HG02970 (cell line): ENCODE data around the gene C2CD4C.
"Not testable (repeated sequence)": the region's sequence is repeated elsewhere in the genome, so short reads cannot be mapped to it uniquely, and the experiment has no call there.

ENCODE experiments used
- ATAC-seq: cut with Tn5 transposase; IDR thresholded peaks from one replicate; pipeline ENCODE4 v1.9.1; 2021; ENCODE audit warnings: mild to moderate bottlenecking, moderate library complexity, moderate number of reproducible peaks; ENCODE audit not compliant: unreplicated experiment, low FRiP score

Gene C2CD4C, protein sequence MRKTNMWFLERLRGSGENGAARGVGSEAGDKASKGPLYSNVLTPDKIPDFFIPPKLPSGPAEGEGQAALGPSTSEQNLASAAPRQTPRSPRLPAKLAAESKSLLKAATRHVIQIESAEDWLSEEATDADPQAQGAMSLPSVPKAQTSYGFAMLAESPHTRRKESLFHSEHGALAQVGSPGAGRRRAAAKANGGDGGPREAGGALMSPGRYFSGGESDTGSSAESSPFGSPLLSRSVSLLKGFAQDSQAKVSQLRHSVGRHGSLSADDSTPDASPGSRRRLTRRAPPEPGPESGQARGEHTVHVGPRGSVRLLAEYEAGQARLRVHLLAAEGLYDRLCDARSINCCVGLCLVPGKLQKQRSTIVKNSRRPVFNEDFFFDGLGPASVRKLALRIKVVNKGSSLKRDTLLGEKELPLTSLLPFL

DNA sequence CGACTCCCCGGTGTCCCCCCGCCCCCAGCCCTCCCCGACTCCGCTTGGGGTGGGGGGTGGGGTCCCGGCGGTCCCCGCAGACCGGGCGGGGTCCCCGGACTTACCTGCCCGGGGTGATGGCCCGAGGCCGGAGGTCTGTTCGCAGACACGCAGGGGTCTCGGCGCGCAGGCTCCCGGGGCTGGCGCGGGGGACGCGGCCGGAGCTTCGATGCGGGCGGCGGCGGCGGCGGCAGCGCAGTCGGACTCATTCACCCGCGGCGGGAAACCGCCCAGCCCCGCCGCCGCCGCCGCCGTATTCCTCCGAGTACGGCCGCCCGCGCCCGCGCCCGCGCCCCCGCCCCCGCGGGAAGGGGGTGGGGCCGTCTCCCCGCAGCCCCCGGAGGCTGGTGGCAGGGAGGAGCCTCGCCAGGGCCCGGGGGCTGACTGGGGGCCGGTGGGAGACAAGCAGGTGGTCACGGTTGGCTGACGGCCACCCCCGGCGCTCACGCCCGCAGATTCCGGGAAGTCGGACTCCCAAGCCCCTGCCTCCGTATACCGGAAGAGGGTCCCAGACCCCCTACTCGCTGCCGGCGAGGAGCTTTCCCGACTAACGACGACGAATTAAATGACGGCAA is at the start of gene C2CD4C:
TSS of gene C2CD4C (minus strand) at position 246 of the 614 bp plus-strand sequence. CDS start 786 bp downstream, outside the sequence.
- no peak for ATAC-seq

DNA sequence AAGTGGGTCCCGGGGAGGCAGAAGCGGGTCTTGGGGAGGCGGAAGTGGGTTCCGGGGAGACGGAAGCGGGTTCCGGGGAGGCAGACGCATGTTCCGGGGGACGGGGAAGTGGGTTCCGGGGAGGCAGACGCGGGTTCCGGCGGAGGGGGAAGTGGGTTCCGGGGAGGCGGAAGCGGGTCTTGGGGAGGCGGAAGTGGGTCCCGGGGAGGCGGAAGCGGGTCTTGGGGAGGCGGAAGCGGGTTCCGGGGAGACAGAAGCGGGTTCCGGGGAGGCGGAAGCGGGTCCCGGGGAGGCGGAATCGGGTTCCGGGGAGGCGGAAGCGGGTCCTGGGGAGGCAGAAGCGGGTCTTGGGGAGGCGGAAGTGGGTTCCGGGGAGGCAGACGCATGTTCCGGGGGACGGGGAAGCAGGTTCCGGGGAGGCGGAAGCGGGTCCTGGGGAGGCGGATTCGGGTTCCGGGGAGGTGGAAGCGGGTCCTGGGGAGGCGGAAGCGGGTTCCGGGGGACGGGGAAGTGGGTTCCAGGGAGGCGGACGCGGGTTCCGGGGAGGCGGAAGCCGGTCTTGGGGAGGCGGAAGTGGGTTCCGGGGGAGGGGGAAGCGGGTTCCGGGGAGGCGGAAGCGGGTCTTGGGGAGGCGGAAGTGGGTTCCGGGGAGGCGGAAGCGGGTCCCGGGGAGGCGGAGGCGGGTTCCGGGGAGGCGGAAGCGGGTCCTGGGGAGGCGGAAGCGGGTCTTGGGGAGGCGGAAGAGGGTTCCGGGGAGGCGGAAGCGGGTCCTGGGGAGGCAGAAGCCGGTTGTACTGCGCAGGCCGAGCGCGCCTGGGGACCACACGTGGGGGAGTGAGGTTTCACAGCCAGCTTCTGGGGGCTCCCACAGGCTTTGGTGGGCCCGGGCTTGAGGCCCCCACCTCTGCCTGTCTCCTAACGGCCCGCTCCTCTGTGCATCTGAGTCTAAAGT is 49.4 kb upstream of the C2CD4C start:
- ATAC-seq, result no peak

DNA sequence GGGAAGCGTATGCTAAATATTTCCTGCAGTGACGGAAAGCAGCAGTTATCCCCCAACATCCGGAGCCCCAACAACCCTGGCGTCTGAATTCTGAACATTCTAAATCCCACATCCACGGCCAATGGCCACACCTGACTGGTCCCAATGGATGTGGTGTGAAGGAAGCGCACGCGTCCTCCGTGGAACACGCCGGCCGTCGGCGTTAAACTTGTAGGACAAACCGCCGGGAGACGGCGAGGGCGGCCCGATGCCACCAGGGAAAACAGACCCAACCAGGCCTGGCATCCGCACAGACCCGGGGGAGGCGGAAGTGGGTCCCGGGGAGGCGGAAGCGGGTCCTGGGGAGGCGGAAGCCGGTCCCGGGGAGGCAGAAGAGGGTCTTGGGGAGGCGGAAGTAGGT is 48.7 kb upstream of the C2CD4C start:
- no peak for ATAC-seq

DNA sequence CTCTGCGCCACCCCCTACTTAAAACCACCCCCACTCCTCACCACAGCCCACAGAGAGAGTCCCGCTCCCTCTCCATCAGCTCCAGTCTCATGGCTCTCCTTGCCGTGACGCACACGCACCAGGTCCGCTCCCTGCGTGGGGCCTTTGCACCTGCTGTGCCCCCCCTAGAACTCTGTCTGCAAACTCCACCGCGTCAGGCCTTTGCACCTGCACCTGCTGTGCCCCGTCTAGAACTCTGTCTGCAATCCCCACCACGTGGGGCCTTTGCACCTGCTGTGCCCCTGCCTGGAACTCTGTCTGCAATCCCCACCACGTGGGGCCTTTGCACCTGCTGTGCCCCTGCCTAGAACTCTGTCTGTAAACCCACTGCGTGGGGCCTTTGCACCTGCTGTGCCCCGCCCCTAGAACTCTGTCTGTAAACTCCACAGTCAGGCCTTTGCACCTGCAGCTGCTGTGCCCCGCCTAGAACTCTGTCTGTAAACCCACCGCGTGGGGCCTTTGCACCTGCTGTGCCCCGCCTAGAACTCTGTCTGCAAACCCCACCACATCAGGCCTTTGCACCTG is 47.7 kb upstream of the C2CD4C start:
- no peak for ATAC-seq

DNA sequence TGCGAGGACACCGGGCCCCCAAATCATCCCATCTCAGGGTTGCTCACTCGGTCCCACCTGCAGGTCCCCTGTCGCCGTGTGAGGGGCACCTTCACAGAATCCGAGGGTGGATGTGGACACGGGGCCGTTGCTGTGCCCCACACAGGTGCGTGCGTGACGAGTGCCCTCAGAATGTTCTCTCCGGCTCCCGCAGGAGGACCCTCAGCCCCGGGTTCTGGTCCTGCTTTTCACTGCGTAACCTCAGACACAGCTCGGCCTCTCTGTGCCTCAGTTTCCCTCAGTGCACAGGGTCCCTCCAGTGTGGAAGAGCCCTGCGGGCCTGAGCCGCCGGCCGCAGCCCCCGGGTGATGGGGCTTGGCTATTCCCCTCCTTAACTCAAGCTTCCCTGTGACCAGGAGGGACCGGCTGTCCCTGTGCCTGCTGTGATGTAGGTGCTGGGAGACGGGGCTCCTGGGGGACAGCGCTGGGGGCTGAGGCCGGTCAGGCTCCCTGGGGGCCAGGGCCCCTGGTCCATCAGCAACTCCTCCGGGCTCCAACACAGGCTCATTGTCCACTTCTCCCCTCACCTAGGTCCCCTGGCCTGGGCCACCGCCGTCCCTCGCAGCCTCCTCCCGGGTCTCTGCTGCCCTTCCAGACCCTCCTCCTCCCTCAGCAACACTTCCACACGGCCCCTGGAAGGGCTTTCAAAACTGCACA is 47.1 kb upstream of the C2CD4C start:
- no peak for ATAC-seq

DNA sequence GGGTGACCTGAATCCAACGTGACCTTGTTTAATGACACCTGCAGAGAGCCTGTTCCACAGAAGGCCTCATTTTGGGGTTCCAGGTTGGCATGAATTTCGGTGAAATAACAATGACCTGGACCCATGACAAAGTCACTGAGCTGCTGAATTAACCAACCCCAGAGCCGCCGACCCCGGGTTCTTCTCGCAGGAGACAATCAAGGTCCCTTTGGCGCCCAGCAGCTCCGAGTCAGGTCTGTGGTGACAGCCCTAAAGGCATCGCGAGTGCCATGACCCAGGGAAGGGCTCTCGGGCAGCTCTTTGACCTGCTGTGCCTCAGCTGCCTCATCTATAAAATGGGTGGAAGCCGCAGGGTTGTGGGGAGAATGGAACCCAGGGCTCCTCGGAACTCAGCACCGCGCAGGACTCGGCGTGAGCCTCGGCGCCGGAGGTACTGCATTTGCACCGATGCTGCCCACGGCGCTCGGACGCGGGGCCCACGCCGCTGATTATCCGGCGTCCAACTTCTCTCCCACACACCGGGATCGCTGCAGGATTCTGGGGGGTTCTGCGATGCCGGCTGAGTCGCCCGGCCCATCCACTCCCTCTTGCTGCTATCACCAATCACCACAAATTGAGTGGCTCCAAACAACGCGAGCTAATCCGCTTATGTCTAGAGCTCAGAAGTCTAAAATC is 46.2 kb upstream of the C2CD4C start:
- ATAC-seq, result no peak

DNA sequence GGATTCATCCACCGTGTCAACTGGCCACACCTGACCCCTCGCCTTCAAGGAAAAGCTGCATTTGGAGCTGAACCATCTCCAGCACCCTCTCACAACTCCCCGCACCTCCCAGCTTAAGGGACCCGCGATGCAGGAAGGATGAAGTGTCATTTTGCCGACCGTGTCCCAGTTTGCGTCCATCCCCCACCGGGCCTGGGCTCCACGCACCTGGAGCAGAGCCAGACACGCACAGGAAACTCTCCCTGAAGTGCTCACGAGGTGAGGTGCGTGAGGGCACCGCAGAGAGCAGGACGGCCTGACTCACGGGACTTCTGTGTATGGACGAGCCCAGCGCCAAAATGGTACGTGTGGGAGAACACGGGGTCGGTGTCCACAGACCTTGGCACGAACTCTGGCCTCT is 44.7 kb upstream of the C2CD4C start:
- no peak for ATAC-seq

DNA sequence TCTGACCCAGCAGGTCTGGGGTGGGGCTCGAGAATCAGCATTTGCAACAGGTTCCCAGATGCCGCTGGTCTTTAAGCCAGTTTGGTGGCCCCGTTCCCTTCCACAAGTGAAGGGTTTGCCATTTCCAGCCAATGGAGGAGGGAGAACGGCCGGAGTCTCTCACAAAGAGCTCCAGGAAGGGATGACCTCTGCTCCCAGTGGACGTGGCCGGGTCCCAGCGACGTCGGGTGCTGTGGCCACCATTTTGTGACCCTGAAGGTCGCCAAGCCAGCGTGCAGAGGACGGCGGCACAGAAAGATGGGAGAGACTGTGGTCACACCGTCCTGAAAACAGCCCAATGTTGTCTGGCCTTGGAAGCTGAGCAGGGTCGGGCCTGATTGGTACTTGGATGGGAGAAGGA is 43.9 kb upstream of the C2CD4C start:
- no peak for ATAC-seq

DNA sequence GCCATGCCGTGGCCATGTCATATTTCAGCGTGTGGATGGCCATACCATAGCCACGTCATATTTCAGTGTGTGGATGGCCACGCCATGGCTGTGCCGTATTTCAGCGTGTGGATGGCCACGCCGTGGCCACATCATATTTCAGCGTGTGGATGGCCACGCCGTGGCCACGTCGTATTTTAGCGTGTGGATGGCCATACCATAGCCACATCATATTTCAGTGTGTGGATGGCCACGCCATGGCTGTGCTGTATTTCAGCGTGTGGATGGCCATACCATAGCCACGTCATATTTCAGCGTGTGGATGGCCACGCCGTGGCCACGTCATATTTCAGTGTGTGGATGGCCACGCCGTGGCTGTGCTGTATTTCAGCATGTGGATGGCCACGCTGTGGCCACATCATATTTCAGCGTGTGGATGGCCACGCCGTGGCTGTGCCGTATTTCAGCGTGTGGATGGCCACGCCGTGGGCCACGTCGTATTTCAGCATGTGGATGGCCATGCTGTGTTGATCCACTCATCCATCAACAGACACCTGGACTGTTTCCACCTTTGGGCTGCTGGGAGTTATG is 42.0 kb upstream of the C2CD4C start:
- not testable (repeated sequence) for ATAC-seq

DNA sequence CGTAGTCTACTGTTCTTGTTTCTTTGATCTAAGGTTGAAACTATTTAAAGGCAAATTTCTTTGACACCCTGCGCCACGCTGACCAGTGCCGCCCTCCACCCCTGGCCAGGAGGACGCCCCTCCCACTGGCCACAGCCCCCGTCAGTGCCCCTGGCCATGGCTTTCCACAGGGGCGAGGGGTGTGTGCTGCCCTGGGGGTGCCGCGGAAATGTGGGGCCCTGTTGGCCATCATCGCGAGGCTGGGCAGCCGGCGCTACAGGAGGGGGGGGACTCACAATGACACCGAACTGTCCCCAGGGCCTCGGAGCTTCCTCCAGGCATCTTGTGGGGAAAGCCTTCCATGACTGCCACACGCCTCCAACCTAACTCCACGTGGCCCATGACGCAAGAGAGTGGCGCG is 41.0 kb upstream of the C2CD4C start:
- no peak for ATAC-seq

DNA sequence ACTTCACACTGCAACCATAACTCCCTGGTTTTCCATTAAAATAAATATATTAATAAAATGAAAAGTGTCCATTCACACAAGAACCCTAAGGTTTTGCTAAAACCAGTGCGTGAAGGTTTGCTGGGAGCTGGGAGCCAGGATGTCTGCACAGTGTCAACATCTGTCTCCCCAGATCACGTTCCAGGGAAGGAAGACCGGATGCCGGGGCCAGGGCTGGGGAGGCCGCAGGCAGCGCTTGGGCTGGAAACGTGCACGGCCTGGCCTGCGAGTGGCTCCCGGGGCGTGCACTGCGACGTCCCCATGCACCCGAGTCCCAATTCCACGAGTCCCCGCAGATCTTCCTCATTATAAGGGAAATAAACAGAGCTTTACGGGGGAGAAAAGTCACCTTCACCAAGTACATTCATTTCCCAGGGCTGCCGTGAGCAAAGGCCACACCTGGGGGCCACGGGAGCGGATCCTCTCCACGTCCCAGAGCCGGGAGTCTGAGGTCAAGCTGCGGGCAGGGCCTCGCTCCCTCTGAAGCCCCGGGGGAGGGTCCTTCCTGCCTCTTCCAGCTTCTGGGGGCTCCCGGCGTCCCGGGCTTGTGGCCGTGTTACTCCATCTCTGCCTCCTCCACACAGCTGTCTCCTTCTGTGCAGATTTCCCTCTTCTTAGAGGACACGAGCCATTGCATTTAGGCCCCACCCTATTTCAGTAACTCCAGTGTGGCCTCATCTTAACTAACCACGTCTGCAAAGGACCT is 39.0 kb upstream of the C2CD4C start:
- no peak for ATAC-seq

DNA sequence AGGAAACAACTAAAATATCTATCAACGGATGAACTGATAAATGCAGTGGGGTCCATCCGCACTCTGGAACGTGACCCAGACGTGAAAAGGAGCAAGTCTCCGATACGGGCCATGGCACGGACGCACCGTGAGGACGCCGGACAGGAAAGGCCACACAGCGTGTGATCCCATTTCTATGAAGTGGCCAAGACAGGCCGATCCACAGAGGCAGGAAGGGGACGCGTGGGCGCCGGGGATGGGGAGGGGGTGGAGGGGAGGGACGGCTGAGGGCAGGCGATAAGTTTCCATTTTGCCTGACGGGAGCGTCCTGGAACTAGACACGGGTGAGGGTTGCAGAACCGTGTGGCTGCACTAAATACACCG is 38.1 kb upstream of the C2CD4C start:
- no peak for ATAC-seq

DNA sequence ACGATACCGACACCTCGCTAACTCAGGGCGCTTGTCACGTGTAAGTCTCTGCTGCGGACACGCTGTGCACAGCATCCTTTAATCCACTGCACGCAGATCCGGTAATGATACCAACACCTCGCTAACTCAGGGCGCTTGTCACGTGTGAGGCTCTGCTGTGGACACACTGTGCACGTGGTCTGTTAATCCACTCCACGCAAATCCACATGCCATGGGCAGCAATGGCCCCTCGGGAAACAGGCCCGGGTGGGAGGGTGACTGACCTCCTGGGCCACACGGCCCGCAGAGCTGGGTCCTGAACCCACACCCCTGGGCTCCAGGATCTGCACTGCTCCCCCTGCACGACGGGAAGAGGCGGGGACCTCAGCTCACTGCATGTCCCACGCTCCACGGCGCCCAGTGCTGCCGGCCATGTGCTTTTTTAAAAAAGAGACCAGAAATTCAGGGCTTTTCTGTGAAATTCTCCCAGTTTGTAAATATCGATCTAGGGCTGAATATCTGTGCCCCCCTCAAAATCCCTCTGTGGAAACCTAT is 35.8 kb upstream of the C2CD4C start:
- ATAC-seq, result no peak

DNA sequence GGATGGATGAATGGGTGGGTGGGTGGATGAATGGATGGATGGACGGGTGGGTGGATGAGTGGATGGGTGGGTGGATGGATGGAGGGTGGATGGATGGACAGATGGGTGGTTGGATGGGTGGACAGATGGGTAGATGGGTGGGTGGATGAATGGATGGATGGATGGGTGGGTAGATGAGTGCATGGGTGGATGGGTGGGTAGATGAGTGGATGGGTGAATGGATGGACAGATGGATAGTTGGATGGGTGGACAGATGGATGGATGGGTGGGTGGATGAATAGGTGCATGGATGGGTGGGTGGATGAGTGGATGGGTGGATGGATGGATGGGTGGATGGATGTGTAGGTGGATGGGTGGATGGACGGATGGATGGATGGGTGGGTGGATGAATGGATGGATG is 34.1 kb upstream of the C2CD4C start:
- ATAC-seq, result no peak

DNA sequence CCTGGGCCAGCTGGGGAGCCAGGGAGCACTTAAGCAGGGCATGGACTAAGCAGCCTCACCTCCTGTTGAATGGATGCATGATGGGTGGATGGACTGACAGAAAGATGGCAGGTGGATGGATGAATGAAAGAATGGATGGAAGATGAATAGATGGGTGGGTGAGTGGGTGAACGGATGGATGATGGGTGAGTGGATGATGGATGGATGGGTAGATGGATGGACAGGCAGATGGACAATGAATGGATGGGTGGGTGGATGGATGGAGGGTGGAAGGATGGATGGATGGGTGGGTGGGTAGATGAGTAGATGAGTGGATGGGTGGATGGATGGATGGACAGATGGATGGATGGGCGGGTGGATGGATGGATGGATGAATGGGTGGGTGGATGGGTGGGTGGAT is 33.1 kb upstream of the C2CD4C start:
- no peak for ATAC-seq

DNA sequence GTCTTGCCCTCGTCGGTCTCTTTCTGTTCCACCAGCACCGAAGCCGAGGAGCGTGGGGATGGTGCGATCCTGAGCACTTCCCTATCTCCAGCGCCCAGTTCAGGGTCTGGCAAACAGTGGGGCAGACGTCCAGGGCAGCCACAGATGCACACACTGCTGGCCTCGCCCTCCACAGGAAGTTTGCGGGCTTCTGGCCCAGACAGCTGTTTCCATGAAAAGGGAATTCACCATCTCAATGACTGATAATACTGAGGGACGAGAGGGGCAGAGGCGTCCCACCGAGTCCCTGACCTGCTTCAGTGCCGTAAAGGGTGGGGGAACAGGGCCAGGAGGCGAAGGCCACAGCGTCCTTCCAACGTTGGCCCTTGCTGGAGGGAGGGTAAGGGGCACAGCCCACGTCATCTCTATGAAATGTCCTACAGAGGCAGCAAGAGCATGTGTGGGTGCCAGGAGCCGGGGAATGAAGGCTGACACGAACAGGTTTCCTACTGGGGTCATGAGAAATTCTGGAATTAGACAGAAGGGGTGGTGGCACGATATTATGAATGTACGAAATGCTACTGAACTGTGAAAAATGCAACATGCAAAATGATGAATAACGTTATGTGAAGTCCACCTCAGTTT is 32.4 kb upstream of the C2CD4C start:
- no peak for ATAC-seq

DNA sequence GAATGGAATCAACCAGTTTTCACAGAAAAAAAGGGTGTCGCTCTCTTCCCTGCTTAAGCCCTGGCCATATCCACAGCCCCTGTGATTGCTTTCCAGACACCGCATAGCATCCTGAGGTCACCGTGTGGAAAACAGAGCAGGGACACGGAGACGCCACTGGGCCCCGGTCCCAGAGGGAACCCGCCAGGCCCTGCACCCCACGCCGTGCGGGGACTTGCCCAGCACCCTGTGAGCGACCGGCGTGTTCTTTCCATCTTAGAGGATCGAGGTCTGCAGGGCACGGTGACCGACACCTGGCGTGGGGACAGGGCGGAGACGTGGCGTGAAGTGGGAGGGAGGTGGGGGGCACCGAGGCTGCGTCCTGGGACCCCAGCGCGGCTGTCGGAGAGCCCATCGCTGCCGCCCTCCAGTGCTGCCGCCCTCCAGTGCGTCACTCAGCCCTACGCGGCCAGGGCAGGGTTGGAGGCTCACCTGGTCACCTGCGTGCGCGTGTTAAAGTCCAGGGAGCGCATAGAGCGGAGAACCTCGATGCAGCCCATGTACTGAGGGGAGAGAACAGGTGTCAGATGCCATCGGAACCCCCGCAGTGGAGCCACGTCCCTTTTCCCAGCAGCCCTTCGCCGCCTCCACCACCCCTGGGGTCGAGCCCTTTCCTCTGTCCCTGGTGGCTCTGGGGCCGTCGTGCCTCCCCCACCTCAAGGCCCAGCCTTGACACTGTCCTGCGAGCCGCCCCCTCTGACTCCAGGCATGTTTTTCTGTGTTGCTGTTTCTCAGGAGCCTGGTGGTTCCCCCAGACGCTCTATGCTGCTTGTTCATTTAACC is 31.7 kb upstream of the C2CD4C start:
- no peak for ATAC-seq
